Upper lobe of right lung (tissue), 1 donor: ENCODE results near the gene ZNF366. TPM values are rescaled to one million over a fixed set of nuclear protein-coding genes. Genes with fewer than 3 reads are reported as not detected.

Source experiments
- ATAC-seq: fragments of 200-7000 bp; cut with Tn5 transposase; one replicate; pipeline ENCODE4 v1.9.1; 2020; ENCODE audit warnings: mild to moderate bottlenecking, moderate library complexity
- DNase-seq: peaks from one replicate; pipeline ENCODE4 v3.0.0-alpha.2; 2020
- H3K27ac ChIP-seq: fragments of 200-600 bp; one replicate; pipeline ENCODE4 v1.8.0; 2022
- H3K27me3 ChIP-seq: fragments of 200-600 bp; one replicate; pipeline ENCODE4 v1.8.0; 2022; ENCODE audit warnings: mild to moderate bottlenecking
- H3K36me3 ChIP-seq: fragments of 200-600 bp; one replicate; pipeline ENCODE4 v1.8.0; 2022
- H3K4me1 ChIP-seq: fragments of 200-600 bp; one replicate; pipeline ENCODE4 v1.8.0; 2022
- H3K4me3 ChIP-seq: fragments of 200-600 bp; one replicate; pipeline ENCODE4 v1.8.0; 2022; ENCODE audit warnings: mild to moderate bottlenecking
- H3K9me3 ChIP-seq: fragments of 200-600 bp; one replicate; pipeline ENCODE4 v1.8.0; 2022
- intact Hi-C: fragments of 100-400 bp; cut with DNase I; formaldehyde crosslinking; loops from one replicate; pipeline ENCODE4 v1.11.0; 2022
- total RNA-seq: library from RNA; stranded (reverse); fragmentation: NEBNext Ultra II Directional; extraction: Animal tissue kit (Norgen Biotek cat#: 25700); gene quantifications from one replicate; pipeline ENCODE4 v1.2.1, GENCODE V29; 2021
- TF ChIP-seq, protein P1 (sequence below): fragments of 200-600 bp; IDR thresholded peaks from one replicate; pipeline ENCODE4 v1.8.0; 2022; ENCODE audit warnings: antibody characterized with exemption
- donor health status: DM: no; HTN: yes; CAD: no; lungs with severe emphysema.

Gene ZNF366
- total RNA-seq, 1 donor from 2014 or later: 12.2 TPM

DNA sequence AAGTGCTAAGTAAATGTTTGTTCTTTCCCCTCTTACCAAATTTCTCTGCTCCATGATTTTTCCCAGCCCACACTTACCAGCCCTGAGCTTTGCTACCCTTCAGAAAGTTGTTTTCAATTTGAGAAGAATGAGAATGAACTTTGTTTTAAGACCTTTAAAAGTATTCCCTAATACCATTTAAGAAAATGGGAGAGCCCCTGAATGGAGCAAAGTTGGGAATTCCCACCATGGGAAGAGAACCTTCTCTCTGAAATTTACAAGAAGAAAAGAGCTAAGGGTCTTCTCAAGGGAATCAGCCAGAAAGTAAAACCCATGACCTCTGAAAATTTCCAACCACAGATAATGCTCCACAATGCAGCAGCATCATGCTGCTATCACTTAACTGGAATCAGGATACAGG is 17.7 kb downstream of the ZNF366 start:
- no peaks in the 10 kb centered on the region for H3K36me3 ChIP-seq
- intact Hi-C loops: no loop called here
- DNase-seq: no peak
- TF ChIP-seq, protein P1, sequence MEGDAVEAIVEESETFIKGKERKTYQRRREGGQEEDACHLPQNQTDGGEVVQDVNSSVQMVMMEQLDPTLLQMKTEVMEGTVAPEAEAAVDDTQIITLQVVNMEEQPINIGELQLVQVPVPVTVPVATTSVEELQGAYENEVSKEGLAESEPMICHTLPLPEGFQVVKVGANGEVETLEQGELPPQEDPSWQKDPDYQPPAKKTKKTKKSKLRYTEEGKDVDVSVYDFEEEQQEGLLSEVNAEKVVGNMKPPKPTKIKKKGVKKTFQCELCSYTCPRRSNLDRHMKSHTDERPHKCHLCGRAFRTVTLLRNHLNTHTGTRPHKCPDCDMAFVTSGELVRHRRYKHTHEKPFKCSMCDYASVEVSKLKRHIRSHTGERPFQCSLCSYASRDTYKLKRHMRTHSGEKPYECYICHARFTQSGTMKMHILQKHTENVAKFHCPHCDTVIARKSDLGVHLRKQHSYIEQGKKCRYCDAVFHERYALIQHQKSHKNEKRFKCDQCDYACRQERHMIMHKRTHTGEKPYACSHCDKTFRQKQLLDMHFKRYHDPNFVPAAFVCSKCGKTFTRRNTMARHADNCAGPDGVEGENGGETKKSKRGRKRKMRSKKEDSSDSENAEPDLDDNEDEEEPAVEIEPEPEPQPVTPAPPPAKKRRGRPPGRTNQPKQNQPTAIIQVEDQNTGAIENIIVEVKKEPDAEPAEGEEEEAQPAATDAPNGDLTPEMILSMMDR: no peak
- H3K9me3 ChIP-seq: no peaks in the 10 kb centered on the region
- no peaks in the 10 kb centered on the region for H3K27me3 ChIP-seq
- no peak for ATAC-seq
- H3K27ac ChIP-seq: no peak overlapping the region
- peaks cover 9% of the 10 kb centered on the region for H3K4me1 ChIP-seq
- no peak overlapping the region for H3K4me3 ChIP-seq

DNA sequence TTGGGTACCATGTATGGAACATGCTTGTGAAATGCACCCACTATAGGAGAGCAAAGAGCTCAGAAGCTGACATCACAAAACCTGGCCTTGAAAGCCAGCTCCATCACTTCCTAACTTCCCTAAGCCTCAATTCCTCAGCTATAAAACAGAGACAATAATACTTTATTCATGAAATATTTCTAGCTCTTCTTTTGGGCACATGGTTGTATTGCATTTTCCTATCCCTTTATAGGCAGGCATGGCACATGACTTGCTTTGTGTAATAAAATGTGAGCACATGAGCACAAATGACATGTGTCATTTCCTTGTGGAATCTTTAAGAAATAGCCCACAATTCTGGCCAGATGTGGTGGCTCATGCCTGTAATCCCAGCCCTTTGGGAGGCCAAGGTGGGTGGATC is 18.5 kb downstream of the ZNF366 start:
- no peaks in the 10 kb centered on the region for H3K36me3 ChIP-seq
- TF ChIP-seq, protein P1: no peak
- no peaks in the 10 kb centered on the region for H3K9me3 ChIP-seq
- H3K27me3 ChIP-seq: no peaks in the 10 kb centered on the region
- no peak overlapping the region for H3K4me3 ChIP-seq
- H3K27ac ChIP-seq: no peak overlapping the region
- H3K4me1 ChIP-seq: peaks cover 9% of the 10 kb centered on the region
- intact Hi-C loops: no loop called here
- ATAC-seq (no peak), DNase-seq (no peak)

DNA sequence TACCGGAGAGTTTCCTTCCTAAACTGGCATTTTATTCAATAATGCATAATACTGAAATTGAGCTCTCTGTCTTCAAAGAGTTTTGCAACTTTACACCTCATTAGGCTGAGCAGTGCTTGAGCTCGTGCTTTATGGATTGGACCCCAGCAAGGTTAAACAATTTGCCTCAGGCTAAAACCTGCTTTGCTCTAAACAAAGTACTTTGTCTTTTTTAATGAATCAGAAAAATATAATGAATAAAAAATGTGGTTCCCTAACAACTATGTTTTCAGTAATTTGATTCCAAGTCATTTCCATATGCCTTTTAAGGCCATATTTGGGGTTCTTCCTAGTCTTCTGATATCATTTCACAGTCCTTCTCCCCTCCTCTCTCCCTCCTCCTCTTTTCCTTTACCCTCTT is 20.0 kb downstream of the ZNF366 start:
- no peak for DNase-seq
- Histone ChIP-seq H3K27me3 (no peaks in the 10 kb centered on the region), H3K4me3 (no peak overlapping the region), H3K36me3 (no peaks in the 10 kb centered on the region), H3K9me3 (no peaks in the 10 kb centered on the region), H3K27ac (no peak overlapping the region), H3K4me1 (peaks cover 9% of the 10 kb centered on the region)
- intact Hi-C loops: no loop called here
- ATAC-seq: no peak
- TF ChIP-seq, protein P1: no peak

DNA sequence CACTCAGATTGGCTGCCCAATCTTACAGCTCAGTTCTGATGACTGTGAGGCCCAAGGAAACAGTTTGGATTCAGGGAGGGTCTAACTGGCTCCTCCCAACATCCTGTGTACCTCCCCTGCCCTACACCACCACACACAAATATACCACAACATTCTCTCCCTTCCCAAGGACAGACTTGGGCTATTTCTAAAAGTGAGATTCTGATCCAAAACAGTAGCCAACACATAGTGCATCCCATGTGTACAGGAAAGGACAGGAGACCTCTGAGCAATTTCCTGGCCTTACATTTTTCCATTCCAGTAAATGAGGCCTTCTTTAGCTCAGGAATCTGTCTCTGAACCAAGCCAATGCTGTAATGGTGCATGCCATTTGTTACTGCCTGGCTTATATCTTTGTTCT is 20.8 kb downstream of the ZNF366 start:
- no peaks in the 10 kb centered on the region for H3K36me3 ChIP-seq
- H3K9me3 ChIP-seq: no peaks in the 10 kb centered on the region
- H3K4me1 ChIP-seq: peaks cover 9% of the 10 kb centered on the region
- intact Hi-C loops: no loop called here
- H3K27me3 ChIP-seq: no peaks in the 10 kb centered on the region
- no peak overlapping the region for H3K4me3 ChIP-seq
- DNase-seq (no peak), ATAC-seq (no peak)
- H3K27ac ChIP-seq: no peak overlapping the region
- TF ChIP-seq, protein P1: no peak

DNA sequence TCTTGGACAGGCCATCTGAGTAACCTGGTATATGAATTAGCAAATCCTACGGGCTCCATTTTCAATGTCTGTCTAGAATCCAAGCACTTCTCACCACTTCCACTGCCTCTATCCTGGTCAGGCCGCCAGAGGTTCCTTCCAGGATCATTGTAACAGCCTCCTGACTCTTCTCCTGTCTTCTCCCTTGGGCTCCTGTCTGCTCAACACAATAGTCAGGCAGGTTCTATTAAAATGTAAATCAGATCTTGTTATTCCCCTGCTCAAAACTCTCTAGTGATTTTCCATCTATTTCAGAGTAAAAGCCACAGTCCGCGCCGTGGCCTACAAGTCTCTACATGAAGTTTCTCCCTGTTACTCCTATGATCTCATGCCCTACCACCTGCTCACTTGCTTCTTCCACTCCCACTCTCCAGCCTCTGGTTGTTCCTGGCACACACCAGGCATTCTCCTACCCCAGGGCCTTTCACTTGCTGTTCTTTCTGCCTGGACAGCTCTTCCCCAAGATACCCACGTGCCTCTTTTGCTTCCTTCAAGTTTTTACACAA is 21.7 kb downstream of the ZNF366 start:
- intact Hi-C loops: no loop called here
- ATAC-seq: peak; percentile 57
- DNase-seq: no peak

More for the DNA sequence above, 21.7 kb downstream of the ZNF366 start:
- H3K4me3 ChIP-seq: no peak overlapping the region
- H3K27ac ChIP-seq: no peak overlapping the region
- no peaks in the 10 kb centered on the region for H3K9me3 ChIP-seq
- no peaks in the 10 kb centered on the region for H3K27me3 ChIP-seq
- H3K4me1 ChIP-seq: peaks cover 9% of the 10 kb centered on the region
- H3K36me3 ChIP-seq: no peaks in the 10 kb centered on the region
- TF ChIP-seq, protein P1: no peak
